B cell (primary cell): ENCODE data around the gene TMEM179B.

Experiments
- CTCF ChIP-seq: fragments of 200-600 bp; IDR thresholded peaks from one replicate; pipeline ENCODE4 v1.8.0; 2022; ENCODE audit warnings: antibody characterized with exemption, mild to moderate bottlenecking
- EZH2 ChIP-seq: IDR thresholded peaks from 2 replicates; pipeline ENCODE4 v1.6.1; 2012; ENCODE audit warnings: borderline replicate concordance, low read depth, mild to moderate bottlenecking, moderate library complexity, low read length; ENCODE audit not compliant: insufficient read depth, poor library complexity, severe bottlenecking

- TF ChIP-seq CTCF: no peak
- TF ChIP-seq EZH2: no peak
Observed at GRCh38 chr11:62752994-62753735, 34.0 kb upstream of the TMEM179B start.
